PC-3 (cell line): ENCODE results near the gene GPC3. TPM values are rescaled to one million over a fixed set of nuclear protein-coding genes. Genes with fewer than 3 reads are reported as not detected.

Experiments
- ATAC-seq: fragments of 200-7000 bp; cut with Tn5 transposase; 2 replicates; pipeline ENCODE4 v1.9.1; 2020; ENCODE audit warnings: mild to moderate bottlenecking, moderate library complexity
- BruUV-seq: library from RNA; stranded (reverse); fragments of 400-500 nt; replicated peaks from 2 replicates; lab custom pipeline; 2021; lab: Mats Ljungman, UMichigan
- CTCF ChIA-PET: fragments of 300-600 bp; sonication (Branson Sonifier 250); formaldehyde crosslinking; loops from one replicate; lab custom pipeline; 2022; ENCODE audit warnings: antibody characterized with exemption; lab: Charles Lee
- POLR2A ChIA-PET: fragments of 300-600 bp; sonication (Branson Sonifier 250); formaldehyde crosslinking; loops from one replicate; lab custom pipeline; 2022; ENCODE audit warnings: antibody characterized with exemption; ENCODE audit not compliant: unreplicated experiment; lab: Charles Lee
- DNase-seq: peaks from one replicate; pipeline ENCODE4 v3.0.0-alpha.2; 2015
- H2AFZ ChIP-seq: fragments of 300-600 bp; sonication (generic); 2 replicates; pipeline ENCODE4 v1.6.0; 2016; ENCODE audit warnings: antibody characterized with exemption, low read length
- H3F3A ChIP-seq: fragments of 300-600 bp; sonication (generic); one replicate; pipeline ENCODE4 v1.6.0; 2017; ENCODE audit warnings: antibody characterized with exemption, low read length, control low read depth, mild to moderate bottlenecking; ENCODE audit not compliant: unreplicated experiment
- H3K27ac ChIP-seq: fragments of 300-600 bp; sonication (generic); 2 replicates; pipeline ENCODE4 v1.5.1; 2016; ENCODE audit warnings: mild to moderate bottlenecking, low read length
- H3K27me3 ChIP-seq: fragments of 300-600 bp; sonication (generic); 2 replicates; pipeline ENCODE4 v1.6.1; 2016; ENCODE audit warnings: low read length, mixed read lengths
- H3K36me3 ChIP-seq: fragments of 300-600 bp; sonication (generic); 2 replicates; pipeline ENCODE4 v1.6.1; 2016; ENCODE audit warnings: low read depth, mixed run types, low read length, mixed read lengths
- H3K4me1 ChIP-seq: fragments of 300-600 bp; sonication (generic); 2 replicates; pipeline ENCODE4 v1.5.1; 2016; ENCODE audit warnings: low read length; ENCODE audit not compliant: insufficient read depth
- H3K4me2 ChIP-seq: fragments of 300-600 bp; sonication (generic); 2 replicates; pipeline ENCODE4 v1.6.0; 2016; ENCODE audit warnings: low read length
- H3K4me3 ChIP-seq: fragments of 300-600 bp; sonication (generic); 2 replicates; pipeline ENCODE4 v1.5.1; 2016; ENCODE audit warnings: mild to moderate bottlenecking, low read length, mixed read lengths
- H3K79me2 ChIP-seq: fragments of 300-600 bp; sonication (generic); 2 replicates; pipeline ENCODE4 v1.6.1; 2017; ENCODE audit warnings: low read length, mixed read lengths
- H3K9ac ChIP-seq: fragments of 300-600 bp; sonication (generic); 2 replicates; pipeline ENCODE4 v1.6.0; 2016; ENCODE audit warnings: mild to moderate bottlenecking, low read length
- H3K9me2 ChIP-seq: fragments of 300-600 bp; sonication (generic); replicated peaks from 2 replicates; pipeline ENCODE4 v1.6.1; 2016; ENCODE audit warnings: mixed run types, low read length, mixed read lengths
- H3K9me3 ChIP-seq: fragments of 300-600 bp; sonication (generic); 2 replicates; pipeline ENCODE4 v1.6.1; 2016; ENCODE audit warnings: low read length, mixed read lengths
- H4K20me1 ChIP-seq: fragments of 300-600 bp; sonication (generic); 2 replicates; pipeline ENCODE4 v1.6.1; 2016; ENCODE audit warnings: low read length, mixed read lengths
- CTCF ChIP-seq: fragments of 300-600 bp; sonication (generic); conservative IDR thresholded peaks from 2 replicates; pipeline ENCODE4 v1.5.1; 2017; ENCODE audit warnings: antibody characterized with exemption, low read depth, mild to moderate bottlenecking, low read length
- EZH2 ChIP-seq: fragments of 300-600 bp; sonication (generic); IDR thresholded peaks from one replicate; pipeline ENCODE4 v1.6.1; 2017; ENCODE audit warnings: antibody characterized with exemption, mild to moderate bottlenecking, low read length; ENCODE audit not compliant: unreplicated experiment
- EZH2phosphoT487 ChIP-seq: fragments of 300-600 bp; sonication (generic); IDR thresholded peaks from 2 replicates; pipeline ENCODE4 v1.6.1; 2018; ENCODE audit warnings: mild to moderate bottlenecking, antibody characterized with exemption, low read length, borderline replicate concordance
- intact Hi-C: fragments of 100-400 bp; cut with micrococcal nuclease; formaldehyde crosslinking; loops from 2 replicates; pipeline ENCODE4 v1.9.0; 2023
- total RNA-seq: library from RNA; depleted of rRNA; stranded (reverse); fragments of >200 nt; gene quantifications from 2 replicates; pipeline ENCODE4 v1.2.3, GENCODE V29; 2014

Gene GPC3
- total RNA-seq, 1 experiment from 2014 or later: not detected

GRCh38 chrX:133783274-133783673 is 202.1 kb downstream of the GPC3 start:
- Histone ChIP-seq H3K79me2 (no peaks in the 10 kb centered on the region), H2AFZ (no peak overlapping the region), H3K9me3 (no peaks in the 10 kb centered on the region), H3F3A (no peaks in the 10 kb centered on the region), H3K4me1 (no peaks in the 10 kb centered on the region), H3K4me2 (no peak overlapping the region), H3K4me3 (no peak overlapping the region), H3K9me2 (no peaks in the 10 kb centered on the region), H4K20me1 (no peaks in the 10 kb centered on the region), H3K9ac (no peak overlapping the region), H3K27ac (no peak overlapping the region), H3K27me3 (peaks cover 3% of the 10 kb centered on the region; the same call in 1 of the 2 replicates), H3K36me3 (no peaks in the 10 kb centered on the region)
- POLR2A ChIA-PET: no interaction called here
- CTCF ChIA-PET: no interaction called here
- BruUV-seq: no TSS peak
- intact Hi-C loops: no loop called here
- DNase-seq: no peak
- TF ChIP-seq CTCF (no peak), EZH2 (no peak), EZH2phosphoT487 (no peak)
- ATAC-seq: no peak

- intact Hi-C loops: no loop called here
Measured at GRCh38 chrX:133781174-133781573, 204.2 kb downstream of the GPC3 start.

More at GRCh38 chrX:133781174-133781573, 204.2 kb downstream of the GPC3 start:
- ChIA-PET POLR2A (no interaction called here), CTCF (no interaction called here)
- H3K9me3 ChIP-seq: no peaks in the 10 kb centered on the region
- H3K4me2 ChIP-seq: no peak overlapping the region
- no peaks in the 10 kb centered on the region for H4K20me1 ChIP-seq
- no peaks in the 10 kb centered on the region for H3F3A ChIP-seq
- ATAC-seq (no peak), DNase-seq (no peak)
- H3K4me3 ChIP-seq: no peak overlapping the region
- H3K79me2 ChIP-seq: no peaks in the 10 kb centered on the region
- no peaks in the 10 kb centered on the region for H3K9me2 ChIP-seq
- no peak overlapping the region for H3K27ac ChIP-seq
- no peak overlapping the region for H3K9ac ChIP-seq
- H3K36me3 ChIP-seq: no peaks in the 10 kb centered on the region
- H3K27me3 ChIP-seq: peaks cover 3% of the 10 kb centered on the region; the same call in 1 of the 2 replicates
- no peak overlapping the region for H2AFZ ChIP-seq
- no peaks in the 10 kb centered on the region for H3K4me1 ChIP-seq
- no TSS peak for BruUV-seq
- TF ChIP-seq CTCF (no peak), EZH2phosphoT487 (no peak), EZH2 (no peak)
